ENCODE results near the gene INTS14. TPM values are rescaled to one million over a fixed set of nuclear protein-coding genes. Genes with fewer than 3 reads are reported as not detected.

The INTS14 gene
- total RNA-seq, 1 experiment from 2014 or later: 53.7 TPM

DNA sequence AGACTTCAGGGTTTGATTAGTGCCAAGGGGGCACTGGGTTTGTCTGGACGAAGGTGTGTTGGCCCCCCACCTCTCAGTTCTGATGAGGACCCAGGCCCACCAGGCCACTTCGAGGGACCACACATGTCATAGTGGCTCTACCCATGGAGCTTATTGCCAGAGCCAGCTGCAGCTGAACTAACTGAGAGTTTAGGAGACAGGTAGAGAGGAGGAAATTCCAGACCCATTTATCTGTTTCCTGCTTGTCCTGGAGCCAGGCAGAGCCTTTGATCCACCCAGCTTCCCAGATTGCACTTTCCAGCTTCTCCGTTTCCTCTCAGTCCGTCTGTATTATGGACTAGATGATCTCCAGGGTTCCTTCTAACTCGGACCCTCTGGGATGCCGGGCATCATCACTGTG, 31.7 kb upstream of the INTS14 start:
- Histone ChIP-seq H3K4me2 (no peak overlapping the region), H3K9me2 (ENCODE audit: insufficient read depth) (no peaks in the 10 kb centered on the region)

DNA sequence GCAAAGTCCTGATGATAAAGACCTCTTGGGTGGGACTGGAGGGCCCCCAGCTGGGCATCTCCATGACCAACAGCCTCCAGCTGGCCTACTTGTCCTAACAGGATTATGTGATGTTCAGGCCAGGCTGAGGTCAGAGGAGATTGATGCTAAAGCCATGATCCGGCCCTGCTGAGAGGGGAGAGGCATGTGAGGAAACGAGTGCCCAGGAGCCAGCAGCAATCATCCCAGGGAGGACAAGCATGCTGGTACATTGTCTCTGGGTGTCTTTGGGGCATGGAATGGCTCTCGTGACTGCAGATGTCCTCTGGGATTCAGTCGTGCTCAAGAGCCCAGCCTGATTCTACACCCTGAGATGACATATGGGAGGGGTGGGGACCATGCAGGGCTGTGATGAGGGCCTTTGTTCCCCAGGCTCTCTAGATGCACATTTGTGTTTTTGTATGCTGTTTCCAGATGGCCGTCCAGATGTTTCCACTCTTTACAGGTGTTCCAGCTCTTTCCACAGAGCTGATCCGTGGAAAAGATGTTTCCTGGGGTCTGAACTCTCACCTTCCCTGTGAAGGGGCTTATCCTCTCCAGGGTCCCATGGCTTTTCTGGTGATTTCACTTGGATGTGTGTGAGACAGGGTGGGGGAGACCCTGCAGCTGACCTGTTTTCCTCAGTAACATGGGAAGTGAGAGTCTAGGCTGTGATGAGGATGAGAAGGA, 31.0 kb upstream of the INTS14 start:
- Histone ChIP-seq H3K4me2 (no peak overlapping the region), H4K20me1 (ENCODE audit: insufficient read depth) (no peaks in the 10 kb centered on the region), H3K27ac (no peak overlapping the region), H3F3A (ENCODE audit: insufficient read depth, low read depth) (no peaks in the 10 kb centered on the region), H3K9me2 (ENCODE audit: insufficient read depth) (no peaks in the 10 kb centered on the region), H2AFZ (no peak overlapping the region), H3K4me3 (no peak overlapping the region), H3K4me1 (replicated peaks; ENCODE audit: insufficient read depth) (no peaks in the 10 kb centered on the region), H3K9me3 (ENCODE audit: insufficient read depth, low read depth) (no peaks in the 10 kb centered on the region), H3K79me2 (ENCODE audit: low read depth) (no peaks in the 10 kb centered on the region), H3K27me3 (ENCODE audit: insufficient read depth, low read depth) (no peaks in the 10 kb centered on the region), H3K36me3 (ENCODE audit: low read depth) (no peaks in the 10 kb centered on the region)
- CTCF ChIA-PET: no interaction called here
- intact Hi-C loops (cut with micrococcal nuclease; ENCODE audit: unreplicated experiment): no loop called here
- no TSS peak for BruUV-seq (replicated peaks)
- no peak for DNase-seq
- POLR2A ChIA-PET (ENCODE audit: unreplicated experiment): no interaction called here
- no peak for TF ChIP-seq EZH2 (IDR thresholded peaks at IDR 0.05; ENCODE audit: low read depth)
- TF ChIP-seq, protein P1, sequence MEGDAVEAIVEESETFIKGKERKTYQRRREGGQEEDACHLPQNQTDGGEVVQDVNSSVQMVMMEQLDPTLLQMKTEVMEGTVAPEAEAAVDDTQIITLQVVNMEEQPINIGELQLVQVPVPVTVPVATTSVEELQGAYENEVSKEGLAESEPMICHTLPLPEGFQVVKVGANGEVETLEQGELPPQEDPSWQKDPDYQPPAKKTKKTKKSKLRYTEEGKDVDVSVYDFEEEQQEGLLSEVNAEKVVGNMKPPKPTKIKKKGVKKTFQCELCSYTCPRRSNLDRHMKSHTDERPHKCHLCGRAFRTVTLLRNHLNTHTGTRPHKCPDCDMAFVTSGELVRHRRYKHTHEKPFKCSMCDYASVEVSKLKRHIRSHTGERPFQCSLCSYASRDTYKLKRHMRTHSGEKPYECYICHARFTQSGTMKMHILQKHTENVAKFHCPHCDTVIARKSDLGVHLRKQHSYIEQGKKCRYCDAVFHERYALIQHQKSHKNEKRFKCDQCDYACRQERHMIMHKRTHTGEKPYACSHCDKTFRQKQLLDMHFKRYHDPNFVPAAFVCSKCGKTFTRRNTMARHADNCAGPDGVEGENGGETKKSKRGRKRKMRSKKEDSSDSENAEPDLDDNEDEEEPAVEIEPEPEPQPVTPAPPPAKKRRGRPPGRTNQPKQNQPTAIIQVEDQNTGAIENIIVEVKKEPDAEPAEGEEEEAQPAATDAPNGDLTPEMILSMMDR (conservative IDR thresholded peaks at IDR 0.05): no peak

More for the DNA sequence above, 31.7 kb upstream of the INTS14 start:
- Histone ChIP-seq H2AFZ (no peak overlapping the region), H3K79me2 (ENCODE audit: low read depth) (no peaks in the 10 kb centered on the region), H3K27me3 (ENCODE audit: insufficient read depth, low read depth) (no peaks in the 10 kb centered on the region), H3K4me1 (replicated peaks; ENCODE audit: insufficient read depth) (no peaks in the 10 kb centered on the region), H3K36me3 (ENCODE audit: low read depth) (no peaks in the 10 kb centered on the region), H3F3A (ENCODE audit: insufficient read depth, low read depth) (no peaks in the 10 kb centered on the region), H4K20me1 (ENCODE audit: insufficient read depth) (no peaks in the 10 kb centered on the region), H3K27ac (no peak overlapping the region), H3K9me3 (ENCODE audit: insufficient read depth, low read depth) (no peaks in the 10 kb centered on the region), H3K4me3 (no peak overlapping the region)
- intact Hi-C loops (cut with micrococcal nuclease; ENCODE audit: unreplicated experiment): no loop called here
- no TSS peak for BruUV-seq (replicated peaks)
- no peak for DNase-seq
- TF ChIP-seq EZH2 (IDR thresholded peaks at IDR 0.05; ENCODE audit: low read depth): no peak
- TF ChIP-seq, protein P1 (conservative IDR thresholded peaks at IDR 0.05): no peak
- CTCF ChIA-PET: no interaction called here
- POLR2A ChIA-PET (ENCODE audit: unreplicated experiment): interaction anchor here (0.9 kb wide), 1 partner anchor 49 kb away, joined by 4 read pairs; no protein-coding TSS in a partner anchor

DNA sequence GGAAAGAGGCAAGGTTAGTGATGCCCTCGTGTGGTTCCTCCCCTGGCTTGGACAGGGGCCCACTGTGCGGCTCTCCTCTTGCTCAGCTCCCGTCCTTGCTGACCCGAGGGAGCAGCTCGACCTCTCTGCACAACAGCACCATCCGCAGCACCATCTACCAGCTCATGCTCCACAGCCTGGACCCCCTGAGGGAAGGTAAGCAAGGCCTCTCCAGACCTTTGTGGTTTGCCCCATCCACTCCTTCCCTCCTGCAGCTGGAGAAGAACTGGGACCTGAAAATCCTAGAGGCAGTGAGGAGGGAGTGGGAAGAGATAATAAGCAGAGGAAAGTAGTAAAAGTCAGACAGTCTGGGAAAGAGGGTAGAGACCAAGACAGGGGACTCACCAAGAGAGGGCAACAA, 28.6 kb upstream of the INTS14 start:
- Histone ChIP-seq H2AFZ (no peak overlapping the region), H3K9me2 (ENCODE audit: insufficient read depth) (no peaks in the 10 kb centered on the region), H3K27ac (no peak overlapping the region), H4K20me1 (ENCODE audit: insufficient read depth) (no peaks in the 10 kb centered on the region), H3K4me3 (no peak overlapping the region), H3K27me3 (ENCODE audit: insufficient read depth, low read depth) (no peaks in the 10 kb centered on the region), H3K9me3 (ENCODE audit: insufficient read depth, low read depth) (no peaks in the 10 kb centered on the region), H3K4me1 (replicated peaks; ENCODE audit: insufficient read depth) (no peaks in the 10 kb centered on the region), H3F3A (ENCODE audit: insufficient read depth, low read depth) (no peaks in the 10 kb centered on the region), H3K36me3 (ENCODE audit: low read depth) (no peaks in the 10 kb centered on the region), H3K4me2 (no peak overlapping the region), H3K79me2 (ENCODE audit: low read depth) (no peaks in the 10 kb centered on the region)
- POLR2A ChIA-PET (ENCODE audit: unreplicated experiment): interaction anchor here (0.6 kb wide), 1 partner anchor 947 kb away, joined by 3 read pairs; no protein-coding TSS in a partner anchor
- TF ChIP-seq EZH2 (IDR thresholded peaks at IDR 0.05; ENCODE audit: low read depth): no peak
- TF ChIP-seq, protein P1 (conservative IDR thresholded peaks at IDR 0.05): no peak
- CTCF ChIA-PET: interaction anchor here (0.6 kb wide), 1 partner anchor 8 kb away, joined by 4 read pairs; no protein-coding TSS in a partner anchor
- BruUV-seq (replicated peaks): no TSS peak
- intact Hi-C loops (cut with micrococcal nuclease; ENCODE audit: unreplicated experiment): loop anchor here (10.0 kb wide), 1 partner anchor 325 kb away; no protein-coding TSS in a partner anchor
- DNase-seq: no peak

Measured in PC-9 (cell line).